GM10847 (cell line): ENCODE data around the gene SYNE1.

Experiments used
- POLR2A ChIP-seq: IDR thresholded peaks from 2 replicates; pipeline ENCODE4 v1.6.1; 2011; ENCODE audit not compliant: insufficient read length; ENCODE audit errors: extremely low read depth

The SYNE1 gene

DNA sequence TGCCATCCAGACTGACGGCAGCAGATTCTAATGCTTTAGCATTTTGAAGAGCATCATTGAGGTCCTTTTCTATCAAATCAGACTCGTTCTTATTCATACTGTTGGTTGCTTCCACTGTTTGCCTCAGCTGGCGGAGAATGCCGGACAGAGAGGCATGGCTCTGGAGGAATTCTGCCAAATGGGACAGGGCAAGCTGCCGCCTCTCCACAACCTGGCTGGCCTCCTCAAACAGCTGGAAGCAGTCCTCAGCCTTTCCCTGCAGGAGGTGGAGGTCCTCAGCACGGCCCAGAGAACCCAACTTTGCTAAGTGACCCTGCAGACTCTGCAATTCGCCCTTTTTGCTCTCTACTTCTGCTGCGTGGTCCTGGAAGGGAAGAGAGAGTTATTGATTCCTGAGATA, 220.5 kb downstream of the SYNE1 start:
- TF ChIP-seq POLR2A = no peak

DNA sequence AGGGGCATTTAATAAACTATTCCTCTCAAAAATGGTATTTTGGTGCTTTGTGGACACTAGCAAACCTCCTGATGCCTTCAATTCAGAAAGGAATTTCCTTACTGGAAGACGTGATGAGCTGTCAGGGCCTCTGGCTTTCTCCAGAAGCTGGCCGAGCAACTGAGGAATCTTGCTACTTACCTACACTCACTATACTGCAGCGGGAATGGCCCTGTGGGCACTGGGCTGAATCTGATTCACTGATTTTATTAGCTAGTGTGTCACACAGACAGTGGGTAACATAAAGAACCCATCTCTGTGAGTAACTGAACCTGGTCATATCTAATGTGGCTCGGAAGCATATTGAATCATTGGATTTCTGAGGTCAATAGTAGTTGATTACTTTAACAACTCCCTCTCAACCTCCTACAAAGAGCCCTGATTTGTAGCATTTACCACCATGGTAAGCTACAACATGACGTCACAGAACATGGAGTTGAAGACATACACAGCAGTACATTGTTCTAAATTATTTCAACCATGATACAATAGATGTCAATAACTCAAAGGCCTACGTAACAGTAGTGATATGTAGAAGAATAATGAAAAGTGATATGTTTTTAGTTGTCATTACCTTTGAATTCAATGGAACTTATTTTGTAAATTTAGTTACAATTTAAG, 232.1 kb downstream of the SYNE1 start:
- TF ChIP-seq POLR2A = no peak

DNA sequence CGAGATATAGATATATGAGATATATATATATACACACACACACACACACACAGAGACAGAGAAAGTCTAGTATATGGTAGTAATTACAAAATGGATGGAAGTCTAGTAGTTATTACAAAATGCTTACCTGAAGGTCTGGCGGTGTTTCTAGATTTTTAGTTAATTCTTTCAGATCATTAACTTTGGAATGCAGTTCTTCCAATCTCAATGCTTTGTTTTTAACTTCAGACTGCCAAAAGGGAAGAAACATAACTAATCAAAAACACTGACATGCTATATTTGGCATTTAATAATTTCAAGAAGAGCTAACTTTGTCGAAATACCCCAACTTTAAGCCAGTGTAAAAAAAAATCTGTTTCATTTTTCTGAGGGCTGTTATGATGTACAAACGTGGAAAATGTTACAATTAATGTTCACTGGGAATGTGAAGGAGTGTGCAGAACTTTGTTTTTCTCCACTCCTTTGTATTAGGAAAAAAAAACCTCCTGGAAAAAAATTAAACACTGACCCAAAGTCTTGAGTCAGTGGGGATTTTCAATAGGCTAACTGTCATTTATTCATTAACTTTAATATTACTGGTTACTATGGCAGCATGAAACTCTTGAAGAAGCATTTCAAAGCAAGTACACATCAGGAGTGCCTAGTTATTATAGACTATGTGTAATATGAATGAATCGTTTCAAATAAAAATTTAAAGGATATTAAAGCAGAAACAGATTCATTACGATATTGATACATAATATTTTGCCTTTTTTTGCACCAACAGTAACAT, 232.9 kb downstream of the SYNE1 start:
- TF ChIP-seq POLR2A = no peak

DNA sequence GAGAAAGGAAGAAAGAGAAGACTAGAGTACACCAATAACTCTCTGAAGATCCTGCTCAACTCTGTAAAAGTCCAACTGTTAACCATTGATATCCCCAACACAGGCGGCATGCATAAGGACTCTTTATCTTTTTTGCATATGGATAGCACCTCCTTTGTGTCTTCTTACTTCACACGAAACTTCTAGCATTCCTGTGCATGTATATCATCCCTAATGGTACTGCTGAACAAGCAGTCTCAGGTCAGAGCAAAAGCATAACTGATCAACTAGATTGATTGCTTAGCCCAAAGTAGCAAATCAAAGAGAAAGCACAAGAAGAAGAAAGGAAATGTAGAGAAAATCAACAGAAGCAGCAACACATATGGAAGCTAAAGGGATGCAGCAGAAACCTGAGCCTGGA, 234.4 kb downstream of the SYNE1 start:
- TF ChIP-seq POLR2A = no peak

DNA sequence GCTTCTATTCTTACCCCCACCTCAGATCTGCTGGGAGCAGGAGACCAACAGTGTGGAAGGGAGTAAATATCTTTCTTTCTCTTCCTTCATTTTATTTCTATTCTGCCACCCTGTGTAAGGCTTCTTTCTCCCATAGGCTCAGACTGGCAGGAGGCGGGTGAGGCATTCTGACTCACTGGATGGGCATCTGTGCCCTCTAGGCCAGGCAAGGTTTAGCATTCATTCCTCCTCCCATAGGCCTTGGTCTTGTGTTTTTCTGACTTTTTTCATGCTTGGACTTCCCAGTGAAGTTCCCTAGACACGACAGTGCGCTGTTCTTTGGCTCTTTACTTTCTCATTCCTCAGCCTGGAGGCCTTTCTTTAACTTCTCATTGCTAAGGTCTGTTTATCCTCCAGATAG, 235.2 kb downstream of the SYNE1 start:
- TF ChIP-seq POLR2A = no peak

DNA sequence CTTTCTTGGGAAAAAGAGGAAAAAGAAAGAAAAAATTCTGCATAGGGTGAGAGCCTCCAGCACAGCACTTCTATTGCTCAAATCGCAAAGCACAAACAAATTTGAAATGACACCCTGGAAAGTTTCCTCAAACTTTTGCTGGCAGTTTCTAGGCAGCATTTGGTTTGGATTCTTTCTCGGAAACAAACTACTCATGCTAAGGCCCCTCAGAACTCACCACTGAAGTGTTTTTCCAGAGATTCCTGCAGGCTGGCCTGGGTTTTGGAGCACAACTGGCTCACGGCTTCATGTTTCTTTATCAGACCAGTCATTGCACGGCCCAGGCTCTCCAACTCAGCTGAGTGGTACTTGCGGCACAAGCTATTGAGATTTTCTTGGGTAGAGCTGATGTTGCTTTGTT, 237.8 kb downstream of the SYNE1 start:
- TF ChIP-seq POLR2A = no peak

DNA sequence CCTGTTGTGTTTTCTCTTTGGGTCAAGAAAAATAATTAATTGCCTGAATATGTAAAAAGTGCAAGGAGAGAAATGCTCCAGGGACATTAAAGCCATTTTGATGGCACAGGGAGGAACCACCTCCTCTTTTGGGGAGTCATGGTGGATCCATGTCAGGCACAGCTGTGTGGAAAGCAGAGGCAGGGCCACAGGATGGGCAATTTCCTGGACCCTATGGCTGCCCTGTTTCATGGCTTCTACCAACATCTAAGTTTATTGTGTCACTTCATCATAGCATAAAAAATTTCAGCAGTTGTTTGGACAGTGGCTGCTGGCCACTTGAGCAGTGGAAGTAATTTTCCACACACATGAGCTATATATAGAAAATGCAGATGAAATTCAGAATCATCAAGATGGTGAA, 238.2 kb downstream of the SYNE1 start:
- TF ChIP-seq POLR2A = no peak

DNA sequence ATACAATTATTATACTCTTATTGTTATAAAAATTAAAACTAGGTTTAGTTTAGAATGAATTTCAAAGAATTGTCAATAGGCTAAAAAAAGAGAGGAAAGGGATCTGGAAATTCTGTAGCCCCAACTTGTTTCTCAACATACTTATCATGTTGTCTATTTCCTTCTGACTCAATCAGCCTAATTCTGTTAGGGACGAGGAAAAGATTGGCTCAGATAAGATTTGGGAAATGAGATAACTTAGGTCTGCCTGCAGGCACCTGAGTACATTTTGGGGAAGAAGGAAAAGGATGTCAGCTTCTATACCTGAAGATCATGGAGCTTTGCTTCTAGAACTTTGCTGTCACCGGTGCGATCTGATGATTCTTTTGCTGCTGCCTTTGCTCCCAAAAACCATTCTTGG, 238.8 kb downstream of the SYNE1 start:
- TF ChIP-seq POLR2A = no peak

DNA sequence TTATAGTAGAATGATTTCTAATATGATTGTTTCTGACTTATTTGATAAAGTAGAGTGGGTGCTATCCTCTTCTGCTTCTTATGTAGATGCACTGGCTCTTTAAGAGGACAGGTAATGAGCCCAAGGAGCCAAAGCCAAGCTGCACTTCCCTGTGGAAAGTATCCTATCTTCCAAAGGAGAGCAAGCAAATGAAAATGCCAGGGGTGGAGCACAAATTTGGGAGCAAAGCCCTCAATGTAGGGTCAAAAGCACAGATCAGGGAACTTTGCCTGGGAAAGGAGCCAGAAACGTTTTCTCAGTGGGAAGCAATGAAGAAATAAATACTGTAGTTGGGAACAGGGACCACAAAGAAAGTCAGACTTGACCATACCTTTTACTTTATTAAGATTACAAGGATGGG, 242.9 kb downstream of the SYNE1 start:
- no peak for TF ChIP-seq POLR2A

DNA sequence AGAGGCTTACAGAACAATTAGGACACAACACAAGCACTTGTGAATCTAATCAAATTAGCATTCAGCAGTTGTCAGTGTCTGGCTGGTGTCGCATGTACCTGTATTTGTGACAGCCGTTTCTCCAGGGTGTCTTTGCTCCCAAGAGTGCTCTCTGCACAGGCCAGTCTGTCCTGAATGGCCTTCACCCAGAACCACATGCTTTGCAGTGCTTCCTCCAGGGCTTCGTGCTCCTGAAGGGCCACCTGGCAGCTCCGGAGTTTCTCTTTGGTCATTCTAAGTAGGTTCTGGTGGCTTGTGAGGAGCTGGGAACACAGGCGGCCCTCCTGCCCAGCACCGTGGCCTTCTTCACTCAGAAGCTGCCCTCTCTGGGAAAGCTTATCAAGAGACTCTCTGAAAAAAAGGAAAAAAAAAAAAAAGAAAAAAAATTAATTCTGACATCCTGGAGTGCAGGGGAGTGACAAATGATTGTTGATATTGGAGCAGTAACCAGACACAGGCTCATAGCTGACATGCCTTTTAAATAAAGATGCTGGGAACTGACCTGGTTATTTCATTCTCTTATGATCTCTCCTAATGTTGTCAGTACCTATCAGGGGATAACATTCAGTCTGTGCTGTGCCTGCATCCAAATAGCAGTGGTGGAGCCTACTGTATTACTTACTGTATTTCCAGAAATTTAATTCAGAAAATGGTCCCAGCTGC, 245.8 kb downstream of the SYNE1 start:
- TF ChIP-seq POLR2A = no peak

DNA sequence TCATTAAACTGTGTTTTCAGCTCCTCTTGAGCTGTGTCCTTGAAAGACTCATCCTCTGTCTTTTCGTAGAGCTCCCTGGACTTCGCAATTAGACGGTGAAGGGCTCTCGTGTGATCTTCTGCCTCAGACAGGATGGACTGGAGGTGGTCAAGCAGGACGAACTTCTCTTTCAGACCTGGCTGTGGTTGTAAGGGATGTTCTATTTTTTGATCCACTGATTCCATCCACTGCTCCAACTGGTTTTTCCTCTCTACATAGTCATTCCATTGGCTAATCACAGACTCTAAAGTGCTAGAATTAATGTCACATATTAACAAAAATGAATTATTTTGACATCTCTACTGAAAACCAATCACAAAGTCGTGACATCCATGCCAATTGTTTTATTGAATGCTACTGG, 250.1 kb downstream of the SYNE1 start:
- TF ChIP-seq POLR2A = no peak

DNA sequence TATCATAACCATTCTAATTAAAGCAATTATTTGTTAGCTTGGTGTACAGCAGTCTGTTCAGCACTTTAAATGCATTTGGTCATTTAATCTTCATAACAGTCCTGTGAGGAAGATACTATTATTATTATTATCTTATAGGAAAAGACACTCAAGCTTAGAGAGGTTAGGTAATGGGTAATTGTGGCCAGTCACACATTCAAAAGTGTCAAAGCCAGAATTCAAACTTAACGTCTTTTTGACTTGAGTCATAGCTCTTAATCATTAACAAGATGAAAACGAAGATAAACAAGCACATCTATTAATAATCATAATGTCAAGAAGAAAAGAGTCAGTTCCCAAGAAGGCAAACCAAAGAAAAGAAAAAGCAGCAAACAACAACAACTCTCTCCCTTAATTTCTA, 251.0 kb downstream of the SYNE1 start:
- no peak for TF ChIP-seq POLR2A

DNA sequence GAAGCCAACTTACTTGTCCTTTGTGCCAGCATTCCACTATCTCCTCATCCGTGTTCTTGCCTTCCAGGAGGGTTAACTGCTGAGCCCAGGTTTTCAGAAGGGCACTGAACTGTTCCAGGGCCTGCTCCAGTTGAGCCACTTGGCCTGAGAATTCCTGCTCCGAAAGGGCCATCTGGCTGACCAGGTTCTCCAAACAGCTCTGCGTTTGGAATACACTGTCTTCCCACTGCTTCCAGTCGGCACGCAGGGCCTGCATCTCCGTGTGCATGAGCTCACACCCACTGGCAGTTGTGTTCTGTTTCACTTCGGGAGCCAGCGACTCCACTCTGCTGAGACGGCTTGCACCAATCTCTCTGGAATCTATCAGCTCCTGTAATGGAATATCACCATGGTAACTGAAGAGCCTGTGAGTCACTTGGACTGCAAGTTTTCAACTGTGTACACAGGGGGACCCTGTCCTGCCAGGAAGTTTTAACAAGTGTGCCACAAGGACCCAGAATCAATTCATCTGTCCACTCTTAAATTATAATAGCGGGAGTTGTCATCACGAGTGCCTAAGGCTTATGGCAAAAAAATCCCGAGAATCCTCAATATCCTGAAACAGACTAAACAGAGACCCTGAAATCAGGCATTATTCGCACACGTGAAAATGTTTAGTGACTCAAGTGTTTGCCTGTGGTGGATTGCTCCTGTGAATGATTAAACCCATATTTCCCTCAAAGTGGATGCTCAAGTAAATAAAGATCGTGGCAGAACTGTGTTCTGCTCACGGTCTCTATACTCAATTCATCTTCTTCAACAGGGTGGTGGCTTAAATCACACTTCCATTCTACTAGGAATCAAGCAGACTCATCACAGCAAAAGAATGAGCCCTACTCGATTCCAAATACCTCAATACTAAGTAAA, 255.9 kb downstream of the SYNE1 start:
- no peak for TF ChIP-seq POLR2A

DNA sequence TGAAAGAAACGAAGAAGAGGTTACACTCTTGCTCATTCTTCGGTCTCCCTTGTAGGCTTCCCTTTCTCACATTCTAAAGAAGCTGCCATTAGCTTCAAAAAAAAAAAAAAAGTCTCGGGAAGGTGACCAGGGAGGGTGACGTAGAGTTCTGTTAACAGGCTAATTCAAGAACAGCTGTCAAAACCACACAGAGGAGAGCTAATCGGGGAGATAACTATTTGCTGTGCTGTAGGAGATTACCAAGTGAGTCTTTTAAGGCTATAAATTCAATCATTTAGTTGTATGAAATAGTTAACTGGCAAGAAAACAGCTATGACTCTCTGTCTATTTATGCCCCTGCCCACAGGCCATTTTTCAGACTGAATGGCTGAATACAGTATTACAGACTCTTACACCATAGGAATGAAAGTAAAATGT, 256.8 kb downstream of the SYNE1 start:
- no peak for TF ChIP-seq POLR2A

DNA sequence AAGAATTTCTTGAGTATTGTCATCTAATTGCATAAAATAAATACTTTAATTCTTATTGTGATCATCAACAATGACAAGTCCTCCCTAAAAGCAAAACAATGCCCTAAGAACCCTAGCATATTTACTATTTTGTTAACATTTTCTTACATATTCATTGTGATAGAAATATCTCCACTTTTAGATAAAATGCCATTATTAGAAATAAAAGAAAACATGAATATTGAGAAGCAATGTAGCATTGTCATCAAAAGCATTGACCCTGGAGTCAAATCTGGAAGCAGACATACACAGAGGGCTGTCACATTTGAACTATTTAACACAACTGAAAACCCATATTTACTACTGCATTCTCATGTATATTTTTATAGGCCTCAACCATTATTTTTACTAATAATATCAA, 257.7 kb downstream of the SYNE1 start:
- no peak for TF ChIP-seq POLR2A
